H1 (cell line): ENCODE results near the gene TMED8. TPM values are rescaled to one million over a fixed set of nuclear protein-coding genes. Genes with fewer than 3 reads are reported as not detected.

Experiments
- CBX5 ChIP-seq: fragments of 300-800, 300-1000 bp; sonication (generic); IDR thresholded peaks from 2 replicates; pipeline ENCODE4 v1.7.1; 2016; ENCODE audit warnings: antibody characterized with exemption, low read length, low read depth
- EGR1 ChIP-seq: IDR thresholded peaks from 2 replicates; pipeline ENCODE4 v1.6.1; 2011; ENCODE audit warnings: low read depth, low read length, borderline replicate concordance
- KDM1A ChIP-seq: fragments of 200-600, 300-600 bp; sonication (generic); IDR thresholded peaks from 2 replicates; pipeline ENCODE4 v1.7.1; 2016; ENCODE audit warnings: mild to moderate bottlenecking, low read length, borderline replicate concordance
- NRF1 ChIP-seq: IDR thresholded peaks from 2 replicates; pipeline ENCODE4 v1.6.1; 2011; ENCODE audit warnings: mild to moderate bottlenecking, low read depth, low read length, improper control_type of control experiment
- RBBP5 ChIP-seq: IDR thresholded peaks from 2 replicates; pipeline ENCODE4 v1.7.1; 2012; ENCODE audit warnings: low read depth, mild to moderate bottlenecking, inconsistent platforms, low read length, moderate library complexity, borderline replicate concordance
- RFX5 ChIP-seq: IDR thresholded peaks from 2 replicates; pipeline ENCODE4 v1.6.1; 2011; ENCODE audit warnings: low read depth, low read length, improper control_type of control experiment, borderline replicate concordance
- SIX5 ChIP-seq: IDR thresholded peaks from 2 replicates; pipeline ENCODE4 v1.6.1; 2011; ENCODE audit warnings: mild to moderate bottlenecking, low read depth, low read length
- SRF ChIP-seq: IDR thresholded peaks from 2 replicates; pipeline ENCODE4 v1.6.1; 2011; ENCODE audit warnings: mild to moderate bottlenecking, low read depth, low read length, moderate library complexity
- ZNF274 ChIP-seq: IDR thresholded peaks from 2 replicates; pipeline ENCODE4 v1.7.0; 2012; ENCODE audit warnings: low read length, borderline replicate concordance; ENCODE audit errors: extremely low read depth
- polyA plus RNA-seq, 7 experiments: library from polyadenylated mRNA; depleted of rRNA in 3 of 7; stranded (reverse) in 5 of 7; unstranded in 2 of 7; fragments of >200 nt in 5 of 7; fragments of 200-250 nt in 2 of 7; gene quantifications; 1 replicate in 5 of 7; 2 replicates in 1 of 7; 4 replicates in 1 of 7; pipeline versions ENCODE4 v1.2.1 to v1.2.3, GENCODE V29; 2011 to 2013; ENCODE audit warnings: missing spikeins in 2 of 7, mixed read lengths in 2 of 7
- total RNA-seq: library from RNA; stranded (reverse); fragmentation: NEBNext Ultra II Directional; extraction: Animal tissue kit (Norgen Biotek cat#: 25700); gene quantifications from 2 replicates; pipeline ENCODE4 v1.2.1, GENCODE V29; 2021
- TF ChIP-seq, protein P1 (sequence below): IDR thresholded peaks from 2 replicates; pipeline ENCODE4 v1.6.1; 2011; ENCODE audit warnings: low read depth, mild to moderate bottlenecking, low read length; ENCODE audit not compliant: insufficient read depth

Gene TMED8
- total and polyA plus RNA-seq, 2 of the 8 experiments (the other 6 are each of a cell fraction or from before 2014, with no cell fraction given), result 5.5 to 13.4 TPM

DNA sequence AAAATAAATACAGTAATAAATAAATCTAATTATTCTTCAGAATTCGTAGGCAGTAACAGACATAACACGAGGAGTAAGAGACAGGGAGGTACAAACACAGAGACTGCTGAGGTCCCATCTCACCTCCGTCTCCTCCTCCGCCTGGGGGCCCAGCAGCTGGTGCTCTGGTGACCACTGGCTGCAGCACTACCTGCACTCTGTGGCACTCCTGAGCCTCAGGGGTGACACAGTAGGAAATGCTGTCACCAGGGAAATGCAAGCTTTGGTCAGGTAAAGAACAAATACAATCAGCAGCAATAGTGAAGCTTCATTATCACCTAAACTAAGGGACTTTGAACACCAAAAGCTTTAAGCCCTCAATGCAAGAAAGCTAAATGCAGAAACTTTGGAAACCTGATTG is 36.5 kb downstream of the TMED8 start (continued):
- TF ChIP-seq, protein P1, sequence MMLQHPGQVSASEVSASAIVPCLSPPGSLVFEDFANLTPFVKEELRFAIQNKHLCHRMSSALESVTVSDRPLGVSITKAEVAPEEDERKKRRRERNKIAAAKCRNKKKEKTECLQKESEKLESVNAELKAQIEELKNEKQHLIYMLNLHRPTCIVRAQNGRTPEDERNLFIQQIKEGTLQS, result no peak
- TF ChIP-seq CBX5 (no peak), RBBP5 (no peak), SIX5 (no peak), NRF1 (no peak), RFX5 (no peak), SRF (no peak), ZNF274 (no peak), EGR1 (no peak), KDM1A (no peak)
- TF ChIP-seq, all 59 proteins: peak for 0
